GM12878 (cell line): Measurements from ENCODE around the gene LRFN2. TPM values are rescaled to one million over a fixed set of nuclear protein-coding genes. Genes with fewer than 3 reads are reported as not detected.

Experiments
- ATAC-seq: fragments of 200-7000 bp; cut with Tn5 transposase; 3 replicates; pipeline ENCODE4 v1.9.1; 2020; ENCODE audit warnings: mild to moderate bottlenecking, moderate library complexity
- BruUV-seq: library from RNA; stranded (reverse); fragments of 400-500 nt; replicated peaks from 2 replicates; lab custom pipeline; 2021; lab: Mats Ljungman, UMichigan
- CTCF ChIA-PET: fragments of 300-600 bp; sonication (Branson Sonifier 250); formaldehyde crosslinking; extraction: SDS; loops from one replicate; lab custom pipeline; 2021; ENCODE audit warnings: inconsistent platforms; lab: Yijun Ruan, JAX
- POLR2A ChIA-PET: fragments of 350-600 bp; formaldehyde crosslinking; extraction: SDS; loops from one replicate; lab custom pipeline; 2021; ENCODE audit warnings: inconsistent platforms; lab: Charles Lee
- RAD21 ChIA-PET: fragments of 300-600 bp; sonication (Branson Sonifier 250); formaldehyde crosslinking; loops from one replicate; lab custom pipeline; 2023; ENCODE audit warnings: antibody characterized with exemption; ENCODE audit not compliant: unreplicated experiment; lab: Charles Lee
- SMC1A ChIA-PET: fragments of 300-600 bp; sonication (Branson Sonifier 250); formaldehyde crosslinking; loops from one replicate; lab custom pipeline; 2023; ENCODE audit not compliant: unreplicated experiment, uncharacterized antibody; lab: Charles Lee
- DNase-seq: peaks from one replicate; pipeline ENCODE4 v3.0.0-alpha.2; 2011; ENCODE audit warnings: low read depth, low spot score
- FAIRE-seq: peaks from 3 replicates; lab custom pipeline; 2011; peaks lifted over from hg19 to GRCh38; lab: Jason Lieb, UNC
- H2AFZ ChIP-seq: 2 replicates; pipeline ENCODE4 v1.6.0; 2011; ENCODE audit warnings: low read depth, low read length, control low read depth; ENCODE audit not compliant: control insufficient read depth
- H3K27ac ChIP-seq: 2 replicates; pipeline ENCODE4 v1.5.1; 2011; ENCODE audit warnings: control low read depth; ENCODE audit not compliant: control insufficient read depth, insufficient read depth
- H3K27me3 ChIP-seq, 2 experiments: replicated peaks in 1 of 2; 2 replicates each; pipeline versions ENCODE4 v1.6.0 to v1.6.1; 2011; ENCODE audit warnings: low read length in 1 of 2; ENCODE audit not compliant: control insufficient read depth in 2 of 2, insufficient read depth in 2 of 2
- H3K36me3 ChIP-seq, 2 experiments: 2 replicates each; pipeline ENCODE4 v1.5.1; 2011; ENCODE audit warnings: low read length in 1 of 2; ENCODE audit not compliant: control insufficient read depth in 2 of 2, insufficient read depth in 2 of 2
- H3K4me1 ChIP-seq: 2 replicates; pipeline ENCODE4 v1.6.1; 2011; ENCODE audit warnings: mild to moderate bottlenecking, low read length, moderate library complexity, mixed read lengths; ENCODE audit not compliant: control insufficient read depth, insufficient read depth
- H3K4me2 ChIP-seq: 2 replicates; pipeline ENCODE4 v1.6.0; 2011; ENCODE audit warnings: control low read depth; ENCODE audit not compliant: control insufficient read depth, insufficient read depth
- H3K4me3 ChIP-seq: fragments of 200-600 bp; sonication (generic); 2 replicates; pipeline ENCODE4 v1.5.1; 2016
- H3K79me2 ChIP-seq: 2 replicates; pipeline ENCODE4 v1.6.0; 2011; ENCODE audit warnings: low read length; ENCODE audit not compliant: control insufficient read depth, insufficient read depth
- H3K9ac ChIP-seq: 2 replicates; pipeline ENCODE4 v1.8.0; 2011; ENCODE audit warnings: low read length, control low read depth, mixed read lengths; ENCODE audit not compliant: control insufficient read depth, insufficient read depth
- H3K9me3 ChIP-seq: replicated peaks from 3 replicates; pipeline ENCODE4 v1.5.1; 2011; ENCODE audit warnings: mild to moderate bottlenecking, low read length; ENCODE audit not compliant: control insufficient read depth, insufficient read depth
- H4K20me1 ChIP-seq: 2 replicates; pipeline ENCODE4 v1.6.0; 2011; ENCODE audit not compliant: control insufficient read depth, insufficient read depth
- ASH2L ChIP-seq: fragments of 300-600, 200-600 bp; sonication (generic); IDR thresholded peaks from 2 replicates; pipeline ENCODE4 v1.6.1; 2017; ENCODE audit warnings: low read depth, mild to moderate bottlenecking, borderline replicate concordance
- CREM ChIP-seq: IDR thresholded peaks from 2 replicates; pipeline ENCODE4 v1.6.1; 2014; ENCODE audit warnings: antibody characterized with exemption, low read depth
- MEF2B ChIP-seq: fragments of 450-650 bp; IDR thresholded peaks from 2 replicates; pipeline ENCODE4 v1.6.1; 2018; ENCODE audit warnings: mild to moderate bottlenecking, moderate library complexity; ENCODE audit not compliant: partially characterized antibody, poor library complexity, severe bottlenecking
- PML ChIP-seq: IDR thresholded peaks from 2 replicates; pipeline ENCODE4 v1.6.1; 2012; ENCODE audit warnings: low read length, inconsistent platforms
- RELA ChIP-seq: fragments of 450-650 bp; IDR thresholded peaks from 2 replicates; pipeline ENCODE4 v1.8.0; 2014; ENCODE audit warnings: borderline replicate concordance; ENCODE audit not compliant: partially characterized antibody
- RFX5 ChIP-seq: IDR thresholded peaks from 2 replicates; pipeline ENCODE4 v1.6.1; 2011; ENCODE audit warnings: low read depth, low read length, improper control_type of control experiment
- SUZ12 ChIP-seq: fragments of 200-600 bp; sonication (generic); IDR thresholded peaks from one replicate; pipeline ENCODE4 v1.6.1; 2018; ENCODE audit warnings: antibody characterized with exemption, mild to moderate bottlenecking; ENCODE audit not compliant: unreplicated experiment
- TBL1XR1 ChIP-seq: IDR thresholded peaks from 2 replicates; pipeline ENCODE4 v1.6.1; 2012; ENCODE audit warnings: low read depth, low read length, improper control_type of control experiment
- YBX1 ChIP-seq: fragments of 450-650 bp; IDR thresholded peaks from 2 replicates; pipeline ENCODE4 v1.6.1; 2016; ENCODE audit warnings: antibody characterized with exemption
- ZNF622 ChIP-seq: fragments of 450-650 bp; IDR thresholded peaks from 2 replicates; pipeline ENCODE4 v1.6.1; 2017; ENCODE audit warnings: mild to moderate bottlenecking, inconsistent platforms
- WGBS: methylation state at CpG from one replicate; pipeline ENCODE4 v1.1.6; 2016; ENCODE audit warnings: low lambda C conversion rate; ENCODE audit not compliant: insufficient replicate concordance, insufficient coverage; ENCODE audit errors: missing lambda C conversion rate; 5-methylcytosine and 5-hydroxymethylcytosine counted together
- in situ Hi-C: fragments of 300-500 bp; cut with MboI; formaldehyde crosslinking; loops from 9 replicates; pipeline ENCODE4 v1.14.3; 2018; ENCODE audit warnings: mixed read lengths
- intact Hi-C: fragments of 100-400 bp; cut with micrococcal nuclease; formaldehyde crosslinking; loops from one replicate; pipeline ENCODE4 v1.14.2; 2022; ENCODE audit not compliant: unreplicated experiment
- polyA plus RNA-seq, 11 experiments: library from polyadenylated mRNA; depleted of rRNA in 4 of 11; unstranded in 6 of 11; stranded (reverse) in 5 of 11; fragments of >200 nt; fragmentation: Nextera tagmentation in 4 of 11; fragmentation: Illumina TruSeq in 1 of 11; extraction: Ambion mirVana in 4 of 11; extraction: Trizol in 1 of 11; gene quantifications; 1 replicate in 1 of 11; 2 replicates in 10 of 11; pipeline versions ENCODE4 v1.2.1 to v1.2.3, GENCODE V29; 2011 to 2016; ENCODE audit warnings: inconsistent platforms in 2 of 11, missing spikeins in 2 of 11, low read depth in 1 of 11
- total RNA-seq, 4 experiments: library from RNA; depleted of rRNA in 3 of 4; stranded (reverse); fragments of >200 nt in 3 of 4; fragmentation: Illumina TruSeq in 1 of 4; extraction: Trizol in 1 of 4; gene quantifications; 2 replicates each; pipeline versions ENCODE4 v1.2.1 to v1.2.3, GENCODE V29; 2013 to 2021
- TF ChIP-seq, protein P1 (sequence below): fragments of 450-650 bp; IDR thresholded peaks from 2 replicates; pipeline ENCODE4 v1.6.1; 2018; ENCODE audit warnings: borderline replicate concordance, mild to moderate bottlenecking; ENCODE audit not compliant: partially characterized antibody
- TF ChIP-seq, protein P2 (sequence below): fragments of 450-650 bp; IDR thresholded peaks from 2 replicates; pipeline ENCODE4 v1.6.1; 2017; ENCODE audit warnings: antibody characterized with exemption, mild to moderate bottlenecking, moderate library complexity
- TF ChIP-seq, protein P3 (sequence below): fragments of 450-650 bp; IDR thresholded peaks from 2 replicates; pipeline ENCODE4 v1.6.1; 2016; ENCODE audit warnings: mild to moderate bottlenecking, moderate library complexity, borderline replicate concordance
- TF ChIP-seq, protein P4 (sequence below): fragments of 450-650 bp; IDR thresholded peaks from 2 replicates; pipeline ENCODE4 v1.6.1; 2014; ENCODE audit warnings: mild to moderate bottlenecking

Gene LRFN2
- total and polyA plus RNA-seq, 10 of the 15 experiments (the other 5 are each of a cell fraction or from before 2014, with no cell fraction given), result not detected

DNA sequence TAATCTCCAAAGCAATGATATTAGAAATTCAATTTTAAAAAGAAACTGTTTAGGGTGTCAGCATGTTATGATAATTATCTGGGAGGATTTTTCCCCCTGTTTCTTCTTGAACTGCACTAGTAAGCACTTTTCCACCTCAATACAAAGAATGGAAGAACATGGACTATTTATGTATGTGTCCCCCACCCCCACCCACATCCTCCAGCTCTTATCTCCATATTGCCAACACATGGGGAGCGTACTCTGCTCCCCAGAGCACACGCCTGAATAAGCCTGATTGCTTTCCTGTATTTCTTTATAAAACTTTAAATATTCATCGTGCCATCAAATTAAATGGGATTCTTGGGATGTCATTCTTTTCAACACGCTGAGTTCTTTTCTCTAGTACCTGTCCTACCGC lies 11.4 kb upstream of the LRFN2 start (continued):
- TF ChIP-seq, protein P1, sequence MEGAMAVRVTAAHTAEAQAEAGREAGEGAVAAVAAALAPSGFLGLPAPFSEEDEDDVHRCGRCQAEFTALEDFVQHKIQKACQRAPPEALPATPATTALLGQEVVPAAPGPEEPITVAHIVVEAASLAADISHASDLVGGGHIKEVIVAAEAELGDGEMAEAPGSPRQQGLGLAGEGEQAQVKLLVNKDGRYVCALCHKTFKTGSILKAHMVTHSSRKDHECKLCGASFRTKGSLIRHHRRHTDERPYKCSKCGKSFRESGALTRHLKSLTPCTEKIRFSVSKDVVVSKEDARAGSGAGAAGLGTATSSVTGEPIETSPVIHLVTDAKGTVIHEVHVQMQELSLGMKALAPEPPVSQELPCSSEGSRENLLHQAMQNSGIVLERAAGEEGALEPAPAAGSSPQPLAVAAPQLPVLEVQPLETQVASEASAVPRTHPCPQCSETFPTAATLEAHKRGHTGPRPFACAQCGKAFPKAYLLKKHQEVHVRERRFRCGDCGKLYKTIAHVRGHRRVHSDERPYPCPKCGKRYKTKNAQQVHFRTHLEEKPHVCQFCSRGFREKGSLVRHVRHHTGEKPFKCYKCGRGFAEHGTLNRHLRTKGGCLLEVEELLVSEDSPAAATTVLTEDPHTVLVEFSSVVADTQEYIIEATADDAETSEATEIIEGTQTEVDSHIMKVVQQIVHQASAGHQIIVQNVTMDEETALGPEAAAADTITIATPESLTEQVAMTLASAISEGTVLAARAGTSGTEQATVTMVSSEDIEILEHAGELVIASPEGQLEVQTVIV, result no peak
- TF ChIP-seq TBL1XR1, result no peak

DNA sequence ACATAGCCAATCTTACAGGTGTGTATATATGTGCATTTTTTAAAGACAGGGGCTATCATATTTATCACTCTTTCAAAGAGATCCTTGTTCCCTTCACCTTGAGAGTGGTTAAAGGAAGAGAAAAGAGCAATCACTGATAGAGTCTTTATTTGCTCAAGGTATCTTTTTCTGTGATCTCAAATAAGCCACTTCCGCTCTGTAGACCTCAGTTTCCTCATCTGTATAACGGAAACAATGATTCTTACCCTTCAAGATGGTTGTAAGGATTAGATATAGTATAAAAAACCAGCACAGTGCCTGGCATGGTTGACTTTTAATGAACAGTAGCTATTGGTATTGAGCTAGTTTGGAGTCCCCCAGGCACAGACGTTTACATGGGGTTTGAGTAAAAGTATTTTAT lies 10.1 kb upstream of the LRFN2 start:
- in situ Hi-C loops, result no loop called here
- ChIA-PET POLR2A (no interaction called here), RAD21 (no interaction called here)
- TF ChIP-seq PML (no peak), RELA (no peak), YBX1 (no peak), ASH2L (no peak), MEF2B (no peak), SUZ12 (no peak), ZNF622 (no peak), RFX5 (no peak), CREM (no peak)
- TF ChIP-seq, protein P2, sequence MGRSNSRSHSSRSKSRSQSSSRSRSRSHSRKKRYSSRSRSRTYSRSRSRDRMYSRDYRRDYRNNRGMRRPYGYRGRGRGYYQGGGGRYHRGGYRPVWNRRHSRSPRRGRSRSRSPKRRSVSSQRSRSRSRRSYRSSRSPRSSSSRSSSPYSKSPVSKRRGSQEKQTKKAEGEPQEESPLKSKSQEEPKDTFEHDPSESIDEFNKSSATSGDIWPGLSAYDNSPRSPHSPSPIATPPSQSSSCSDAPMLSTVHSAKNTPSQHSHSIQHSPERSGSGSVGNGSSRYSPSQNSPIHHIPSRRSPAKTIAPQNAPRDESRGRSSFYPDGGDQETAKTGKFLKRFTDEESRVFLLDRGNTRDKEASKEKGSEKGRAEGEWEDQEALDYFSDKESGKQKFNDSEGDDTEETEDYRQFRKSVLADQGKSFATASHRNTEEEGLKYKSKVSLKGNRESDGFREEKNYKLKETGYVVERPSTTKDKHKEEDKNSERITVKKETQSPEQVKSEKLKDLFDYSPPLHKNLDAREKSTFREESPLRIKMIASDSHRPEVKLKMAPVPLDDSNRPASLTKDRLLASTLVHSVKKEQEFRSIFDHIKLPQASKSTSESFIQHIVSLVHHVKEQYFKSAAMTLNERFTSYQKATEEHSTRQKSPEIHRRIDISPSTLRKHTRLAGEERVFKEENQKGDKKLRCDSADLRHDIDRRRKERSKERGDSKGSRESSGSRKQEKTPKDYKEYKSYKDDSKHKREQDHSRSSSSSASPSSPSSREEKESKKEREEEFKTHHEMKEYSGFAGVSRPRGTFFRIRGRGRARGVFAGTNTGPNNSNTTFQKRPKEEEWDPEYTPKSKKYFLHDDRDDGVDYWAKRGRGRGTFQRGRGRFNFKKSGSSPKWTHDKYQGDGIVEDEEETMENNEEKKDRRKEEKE, result no peak
- TF ChIP-seq, protein P3, sequence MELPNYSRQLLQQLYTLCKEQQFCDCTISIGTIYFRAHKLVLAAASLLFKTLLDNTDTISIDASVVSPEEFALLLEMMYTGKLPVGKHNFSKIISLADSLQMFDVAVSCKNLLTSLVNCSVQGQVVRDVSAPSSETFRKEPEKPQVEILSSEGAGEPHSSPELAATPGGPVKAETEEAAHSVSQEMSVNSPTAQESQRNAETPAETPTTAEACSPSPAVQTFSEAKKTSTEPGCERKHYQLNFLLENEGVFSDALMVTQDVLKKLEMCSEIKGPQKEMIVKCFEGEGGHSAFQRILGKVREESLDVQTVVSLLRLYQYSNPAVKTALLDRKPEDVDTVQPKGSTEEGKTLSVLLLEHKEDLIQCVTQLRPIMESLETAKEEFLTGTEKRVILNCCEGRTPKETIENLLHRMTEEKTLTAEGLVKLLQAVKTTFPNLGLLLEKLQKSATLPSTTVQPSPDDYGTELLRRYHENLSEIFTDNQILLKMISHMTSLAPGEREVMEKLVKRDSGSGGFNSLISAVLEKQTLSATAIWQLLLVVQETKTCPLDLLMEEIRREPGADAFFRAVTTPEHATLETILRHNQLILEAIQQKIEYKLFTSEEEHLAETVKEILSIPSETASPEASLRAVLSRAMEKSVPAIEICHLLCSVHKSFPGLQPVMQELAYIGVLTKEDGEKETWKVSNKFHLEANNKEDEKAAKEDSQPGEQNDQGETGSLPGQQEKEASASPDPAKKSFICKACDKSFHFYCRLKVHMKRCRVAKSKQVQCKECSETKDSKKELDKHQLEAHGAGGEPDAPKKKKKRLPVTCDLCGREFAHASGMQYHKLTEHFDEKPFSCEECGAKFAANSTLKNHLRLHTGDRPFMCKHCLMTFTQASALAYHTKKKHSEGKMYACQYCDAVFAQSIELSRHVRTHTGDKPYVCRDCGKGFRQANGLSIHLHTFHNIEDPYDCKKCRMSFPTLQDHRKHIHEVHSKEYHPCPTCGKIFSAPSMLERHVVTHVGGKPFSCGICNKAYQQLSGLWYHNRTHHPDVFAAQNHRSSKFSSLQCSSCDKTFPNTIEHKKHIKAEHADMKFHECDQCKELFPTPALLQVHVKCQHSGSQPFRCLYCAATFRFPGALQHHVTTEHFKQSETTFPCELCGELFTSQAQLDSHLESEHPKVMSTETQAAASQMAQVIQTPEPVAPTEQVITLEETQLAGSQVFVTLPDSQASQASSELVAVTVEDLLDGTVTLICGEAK, result no peak
- TF ChIP-seq, protein P4, sequence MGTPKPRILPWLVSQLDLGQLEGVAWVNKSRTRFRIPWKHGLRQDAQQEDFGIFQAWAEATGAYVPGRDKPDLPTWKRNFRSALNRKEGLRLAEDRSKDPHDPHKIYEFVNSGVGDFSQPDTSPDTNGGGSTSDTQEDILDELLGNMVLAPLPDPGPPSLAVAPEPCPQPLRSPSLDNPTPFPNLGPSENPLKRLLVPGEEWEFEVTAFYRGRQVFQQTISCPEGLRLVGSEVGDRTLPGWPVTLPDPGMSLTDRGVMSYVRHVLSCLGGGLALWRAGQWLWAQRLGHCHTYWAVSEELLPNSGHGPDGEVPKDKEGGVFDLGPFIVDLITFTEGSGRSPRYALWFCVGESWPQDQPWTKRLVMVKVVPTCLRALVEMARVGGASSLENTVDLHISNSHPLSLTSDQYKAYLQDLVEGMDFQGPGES, result no peak

More for the DNA sequence above, 10.1 kb upstream of the LRFN2 start:
- H4K20me1 ChIP-seq, result no peaks in the 10 kb centered on the region
- H2AFZ ChIP-seq, result no peak overlapping the region
- ATAC-seq (no peak), DNase-seq (no peak), FAIRE-seq (no peak)
- no peaks in the 10 kb centered on the region for H3K79me2 ChIP-seq
- peaks cover 0 to 2% of the 10 kb centered on the region in 2 experiments; a peak in 3 of 4 replicates for H3K27me3 ChIP-seq
- no peak overlapping the region for H3K9ac ChIP-seq
- 0% methylated on average over 3 of the region's 3 CpGs for WGBS
- ChIA-PET SMC1A (no interaction called here), CTCF (no interaction called here)
- no peaks in the 10 kb centered on the region for H3K9me3 ChIP-seq
- no peak overlapping the region for H3K4me2 ChIP-seq
- no peak overlapping the region for H3K4me3 ChIP-seq
- H3K36me3 ChIP-seq, result no peaks in the 10 kb centered on the region
- H3K4me1 ChIP-seq, result no peaks in the 10 kb centered on the region
- no peak overlapping the region for H3K27ac ChIP-seq
- intact Hi-C loops, result no loop called here
- no TSS peak for BruUV-seq
